GM21737 (cell line): ENCODE data around the gene A1CF.
"Not testable (repeated sequence)": the region's sequence is repeated elsewhere in the genome, so short reads cannot be mapped to it uniquely, and the experiment has no call there.

Experiments used
- ATAC-seq: cut with Tn5 transposase; IDR thresholded peaks from one replicate; pipeline ENCODE4 v1.9.1; 2021; ENCODE audit warnings: mild to moderate bottlenecking, moderate library complexity; ENCODE audit not compliant: unreplicated experiment

A1CF gene

DNA sequence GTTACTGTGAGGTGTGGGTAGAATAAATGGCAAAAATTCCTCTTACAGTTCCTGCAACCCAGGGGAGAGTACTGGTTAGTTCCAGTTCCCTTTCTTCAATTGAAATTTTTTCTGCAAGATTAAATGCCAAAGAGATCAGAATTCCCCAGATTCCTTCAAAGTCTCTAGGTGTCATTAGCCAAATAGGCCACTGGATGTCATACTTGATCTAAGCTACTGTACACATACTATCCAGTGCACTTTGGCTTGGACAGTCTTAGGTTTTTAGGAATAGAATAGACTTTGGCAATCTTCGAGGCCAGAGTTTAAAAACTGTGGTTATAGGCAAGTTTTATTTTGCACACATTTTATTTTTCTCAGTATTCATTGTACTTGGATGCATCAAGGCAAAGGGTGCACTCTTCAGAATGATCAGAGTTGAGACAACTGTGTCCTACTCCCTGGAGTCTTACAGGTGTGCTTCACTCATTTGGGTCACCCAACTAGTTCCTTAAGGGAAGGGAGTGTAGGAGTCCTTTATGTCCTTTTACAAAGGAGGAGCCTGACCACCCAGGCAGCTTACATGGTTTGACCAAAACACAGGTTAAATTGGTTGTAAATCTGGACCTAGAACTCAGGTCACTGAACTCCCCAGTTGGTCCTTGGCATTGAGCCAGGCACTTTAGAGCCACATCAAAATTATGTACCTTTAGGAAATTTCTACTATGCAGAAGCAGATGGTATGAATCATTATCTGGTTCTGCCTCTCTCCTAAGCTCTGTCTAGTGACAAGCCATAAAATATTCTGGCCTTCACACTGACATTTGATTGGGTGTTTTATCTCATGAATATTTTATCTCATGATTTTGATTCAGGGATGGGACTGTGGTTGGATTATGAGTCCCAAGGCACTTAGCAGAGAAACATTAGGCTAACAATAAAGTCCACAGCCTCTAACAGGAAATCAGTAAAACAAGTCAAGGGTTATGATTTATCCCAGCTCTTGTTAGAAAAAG, 96.2 kb downstream of the A1CF start:
- ATAC-seq = no peak

- ATAC-seq = not testable (repeated sequence)
Observed at GRCh38 chr10:50787962-50788361, 97.5 kb downstream of the A1CF start.

- ATAC-seq = not testable (repeated sequence)
Observed at GRCh38 chr10:50782017-50782416, 103.4 kb downstream of the A1CF start.

DNA sequence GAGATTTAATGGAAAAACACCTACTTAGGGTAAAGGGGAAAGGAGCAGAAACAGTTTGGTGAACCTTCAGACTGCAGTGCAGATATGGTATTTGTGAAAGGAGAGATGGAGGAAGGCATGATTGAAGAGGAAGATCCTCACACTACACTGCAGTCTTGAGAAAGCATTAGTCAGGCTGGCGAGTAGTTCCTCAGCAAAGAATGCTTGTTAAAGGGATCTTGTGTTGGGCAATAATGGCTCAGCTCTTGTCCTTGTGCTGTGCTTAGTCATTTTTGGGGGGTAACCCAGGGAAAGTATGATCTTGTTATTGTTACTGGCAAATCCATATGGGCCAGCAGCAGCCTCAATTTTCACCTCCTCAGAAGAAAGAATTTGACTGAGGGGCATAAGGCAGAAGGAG, 105.4 kb downstream of the A1CF start:
- ATAC-seq = not testable (repeated sequence)

GRCh38 chr10:50774868-50775267, 110.6 kb downstream of the A1CF start:
- ATAC-seq = not testable (repeated sequence)

DNA sequence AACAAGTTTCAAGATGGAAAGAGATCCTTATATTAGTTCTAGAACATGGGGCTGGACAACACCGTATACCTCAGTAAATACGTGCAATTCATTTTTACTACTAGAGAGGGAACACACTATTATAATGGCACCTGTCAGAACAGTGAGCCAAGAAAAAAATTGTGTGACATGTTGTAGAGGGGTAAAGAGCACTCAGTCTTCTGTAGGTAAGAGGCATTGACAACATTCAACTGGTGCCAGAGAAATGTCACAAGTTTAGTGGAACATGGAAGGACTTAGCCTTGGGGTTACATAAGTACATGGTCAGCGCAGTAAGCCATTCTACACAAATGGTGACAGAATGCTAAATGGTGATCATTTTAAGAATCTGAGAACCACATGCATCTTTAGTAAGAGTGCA, 113.4 kb downstream of the A1CF start:
- not testable (repeated sequence) for ATAC-seq

- not testable (repeated sequence) for ATAC-seq
Observed at GRCh38 chr10:50766774-50767513, 118.5 kb downstream of the A1CF start.
